ENCODE measurements around the gene ROBO4. TPM values are rescaled to one million over a fixed set of nuclear protein-coding genes. Genes with fewer than 3 reads are reported as not detected.

Gene ROBO4
- total RNA-seq, 4 donors from 2014 or later, result 11.2 to 96.6 (median 46.6) TPM

DNA sequence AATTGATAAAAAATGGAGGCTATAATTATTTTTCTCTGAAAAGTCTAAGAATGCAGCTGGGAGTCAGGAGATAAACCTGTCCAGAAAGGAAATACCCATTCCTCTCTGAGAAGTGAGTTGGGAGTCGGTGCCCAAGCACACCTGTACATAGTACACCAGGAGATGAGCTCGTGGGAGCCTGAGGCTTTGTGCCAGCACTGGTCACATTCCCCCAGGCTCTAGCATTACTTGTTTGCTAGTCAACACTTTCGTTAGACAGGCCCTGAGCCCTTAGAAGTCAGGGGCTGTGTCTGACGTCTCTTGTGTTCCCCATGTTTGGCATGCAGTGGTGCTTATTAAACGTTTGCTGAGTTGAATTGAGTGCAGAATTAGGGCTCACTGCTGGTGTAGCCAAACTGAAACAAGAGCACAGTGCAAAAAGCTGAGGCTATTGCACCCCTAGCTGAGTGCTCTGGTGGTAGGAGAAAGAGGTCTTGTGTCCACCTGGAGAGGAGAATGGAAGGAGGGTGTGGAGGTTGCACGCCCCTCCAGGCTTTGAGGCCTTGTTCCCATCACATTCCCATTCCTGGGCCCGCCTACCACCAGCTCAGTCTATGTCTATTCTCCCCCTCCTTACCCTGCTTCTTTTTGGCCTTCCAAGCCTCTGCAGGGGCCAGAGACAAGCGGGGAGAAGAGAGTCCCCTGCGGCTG, 6.8 kb downstream of the ROBO4 start:
- Histone ChIP-seq H3K27me3 (no peaks in the 10 kb centered on the region), H3K36me3 (no peaks in the 10 kb centered on the region), H3K4me3 (no peak overlapping the region), H3K9me3 (no peaks in the 10 kb centered on the region), H3K27ac (no peak overlapping the region), H3K4me1 (no peaks in the 10 kb centered on the region)
- intact Hi-C loops (cut with DNase I; ENCODE audit: low total_unique reads), result no loop called here
- TF ChIP-seq, protein P1, sequence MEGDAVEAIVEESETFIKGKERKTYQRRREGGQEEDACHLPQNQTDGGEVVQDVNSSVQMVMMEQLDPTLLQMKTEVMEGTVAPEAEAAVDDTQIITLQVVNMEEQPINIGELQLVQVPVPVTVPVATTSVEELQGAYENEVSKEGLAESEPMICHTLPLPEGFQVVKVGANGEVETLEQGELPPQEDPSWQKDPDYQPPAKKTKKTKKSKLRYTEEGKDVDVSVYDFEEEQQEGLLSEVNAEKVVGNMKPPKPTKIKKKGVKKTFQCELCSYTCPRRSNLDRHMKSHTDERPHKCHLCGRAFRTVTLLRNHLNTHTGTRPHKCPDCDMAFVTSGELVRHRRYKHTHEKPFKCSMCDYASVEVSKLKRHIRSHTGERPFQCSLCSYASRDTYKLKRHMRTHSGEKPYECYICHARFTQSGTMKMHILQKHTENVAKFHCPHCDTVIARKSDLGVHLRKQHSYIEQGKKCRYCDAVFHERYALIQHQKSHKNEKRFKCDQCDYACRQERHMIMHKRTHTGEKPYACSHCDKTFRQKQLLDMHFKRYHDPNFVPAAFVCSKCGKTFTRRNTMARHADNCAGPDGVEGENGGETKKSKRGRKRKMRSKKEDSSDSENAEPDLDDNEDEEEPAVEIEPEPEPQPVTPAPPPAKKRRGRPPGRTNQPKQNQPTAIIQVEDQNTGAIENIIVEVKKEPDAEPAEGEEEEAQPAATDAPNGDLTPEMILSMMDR (IDR thresholded peaks at IDR 0.05), result no peak
- no peak for TF ChIP-seq POLR2A (IDR thresholded peaks at IDR 0.05)
- DNase-seq, result no peak

DNA sequence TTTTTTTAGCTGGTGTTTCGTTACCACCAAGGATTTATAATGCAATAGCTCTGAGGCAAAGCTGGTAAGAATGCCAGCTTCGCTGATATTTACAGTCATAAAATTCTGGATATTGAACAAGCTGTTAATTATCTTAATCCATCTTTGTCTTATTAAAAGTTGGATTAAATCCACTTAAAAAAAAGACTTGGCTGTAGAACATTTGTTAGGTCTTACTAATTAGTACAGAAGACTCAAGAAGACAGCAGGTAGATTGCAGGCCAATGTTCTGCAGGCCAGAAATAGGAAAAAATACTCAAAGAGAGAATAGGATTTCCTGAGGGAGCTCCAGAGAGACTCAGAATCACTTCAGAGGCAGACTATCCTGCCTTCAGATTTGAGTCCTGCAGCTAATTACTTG, 7.5 kb downstream of the ROBO4 start:
- no peaks in the 10 kb centered on the region for H3K4me1 ChIP-seq
- no peak overlapping the region for H3K4me3 ChIP-seq
- no peak for DNase-seq
- TF ChIP-seq, protein P1 (IDR thresholded peaks at IDR 0.05), result no peak
- no peak for TF ChIP-seq POLR2A (IDR thresholded peaks at IDR 0.05)
- no peak overlapping the region for H3K27ac ChIP-seq
- H3K36me3 ChIP-seq, result no peaks in the 10 kb centered on the region
- intact Hi-C loops (cut with DNase I; ENCODE audit: low total_unique reads), result no loop called here
- no peaks in the 10 kb centered on the region for H3K27me3 ChIP-seq
- no peaks in the 10 kb centered on the region for H3K9me3 ChIP-seq

DNA sequence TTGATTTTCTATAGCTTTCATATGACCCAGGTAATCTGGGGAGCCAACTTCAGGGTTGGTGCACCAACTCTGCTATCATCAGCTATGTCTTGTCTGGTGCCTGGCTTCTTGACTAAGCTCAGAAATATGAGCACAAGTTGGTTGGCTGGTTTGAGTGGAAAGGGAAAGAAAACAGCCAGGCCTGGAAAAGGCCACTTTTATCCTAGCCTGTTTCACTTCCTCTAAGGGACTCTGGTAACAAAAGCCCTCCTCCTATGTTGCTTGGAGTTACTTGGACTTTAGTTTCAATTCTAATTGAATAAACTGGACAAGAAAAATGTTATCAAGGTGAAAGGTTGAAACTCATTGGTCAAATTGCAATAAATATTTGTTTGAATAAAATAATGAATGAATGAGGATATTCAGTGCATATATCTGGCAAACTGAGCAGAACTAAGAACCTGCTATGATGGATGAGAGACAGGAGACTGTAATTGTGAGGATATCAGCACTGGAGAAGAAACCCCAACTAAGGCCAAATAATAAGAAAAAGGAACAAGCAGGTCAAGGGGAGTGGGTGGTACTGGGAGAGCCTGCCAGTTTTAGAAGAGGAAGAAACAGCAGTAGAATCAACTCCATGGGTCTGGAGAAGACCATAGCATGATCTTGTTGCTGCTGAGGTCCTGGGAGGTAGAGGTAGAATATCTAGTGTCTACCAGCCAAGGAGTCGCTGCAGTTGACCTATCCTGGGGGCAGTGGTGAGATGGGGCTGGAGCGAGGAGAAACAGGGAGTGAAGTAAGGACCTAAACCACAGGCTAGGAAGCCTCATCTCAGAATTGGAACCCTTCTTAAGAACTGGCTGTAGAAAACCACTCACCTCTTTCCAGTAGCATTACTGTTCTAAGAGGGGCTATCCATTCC, 8.2 kb downstream of the ROBO4 start:
- no peaks in the 10 kb centered on the region for H3K4me1 ChIP-seq
- no peaks in the 10 kb centered on the region for H3K27me3 ChIP-seq
- intact Hi-C loops (cut with DNase I; ENCODE audit: low total_unique reads), result no loop called here
- DNase-seq, result no peak
- no peak overlapping the region for H3K27ac ChIP-seq
- no peak overlapping the region for H3K4me3 ChIP-seq
- no peaks in the 10 kb centered on the region for H3K36me3 ChIP-seq
- no peaks in the 10 kb centered on the region for H3K9me3 ChIP-seq
- TF ChIP-seq POLR2A (IDR thresholded peaks at IDR 0.05), result no peak
- TF ChIP-seq, protein P1 (IDR thresholded peaks at IDR 0.05), result no peak

DNA sequence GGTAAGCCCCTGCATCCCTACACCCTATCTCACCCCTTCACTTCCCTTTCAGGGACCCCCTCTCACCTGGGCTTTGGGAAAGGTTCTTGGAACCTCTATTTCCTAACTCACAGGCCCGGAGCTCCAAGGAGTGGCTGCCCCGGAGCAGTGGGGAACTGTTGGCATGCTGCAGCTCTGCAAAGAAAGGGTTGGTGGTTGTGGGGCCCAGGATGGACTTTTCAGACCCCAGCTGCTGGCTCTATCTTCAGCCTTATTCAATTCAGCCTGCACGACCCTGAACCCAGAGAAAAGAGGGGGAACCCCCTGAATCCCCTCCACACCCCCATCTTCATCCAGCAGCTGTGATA, 10.0 kb downstream of the ROBO4 start:
- no peaks in the 10 kb centered on the region for H3K27me3 ChIP-seq
- no peak for TF ChIP-seq POLR2A (IDR thresholded peaks at IDR 0.05)
- TF ChIP-seq, protein P1 (IDR thresholded peaks at IDR 0.05), result no peak
- no peaks in the 10 kb centered on the region for H3K9me3 ChIP-seq
- H3K4me3 ChIP-seq, result no peak overlapping the region
- no peaks in the 10 kb centered on the region for H3K36me3 ChIP-seq
- intact Hi-C loops (cut with DNase I; ENCODE audit: low total_unique reads), result no loop called here
- H3K4me1 ChIP-seq, result no peaks in the 10 kb centered on the region
- H3K27ac ChIP-seq, result no peak overlapping the region
- DNase-seq, result no peak

All from uterus (tissue), 4 donors.